Heart right ventricle (tissue), 16 donors: Measurements from ENCODE around the gene AHNAK2. TPM values are rescaled to one million over a fixed set of nuclear protein-coding genes. Genes with fewer than 3 reads are reported as not detected.

Experiments used
- ATAC-seq, 8 donors: fragments of 200-7000 bp; cut with Tn5 transposase; one replicate each; pipeline ENCODE4 v1.9.1; 2020; ENCODE audit warnings: mild to moderate bottlenecking in 8 of 8, moderate library complexity in 8 of 8, moderate number of reproducible peaks in 1 of 8
- DNase-seq, 2 donors: peaks; one replicate each; pipeline ENCODE4 v3.0.0-alpha.2; 2020
- H3K27ac ChIP-seq, 10 donors: fragments of 200-600 bp; sonication (generic) in 2 of 10; one replicate each; pipeline versions ENCODE4 v1.5.0 to v1.8.0; 2020 to 2022; ENCODE audit warnings: mild to moderate bottlenecking in 3 of 10
- H3K27me3 ChIP-seq, 7 donors: fragments of 200-600 bp; one replicate each; pipeline ENCODE4 v1.8.0; 2021 to 2022; ENCODE audit warnings: mild to moderate bottlenecking in 2 of 7
- H3K36me3 ChIP-seq, 9 donors: fragments of 200-600 bp; sonication (generic) in 1 of 9; one replicate each; pipeline versions ENCODE4 v1.5.0 to v1.8.0; 2020 to 2022; ENCODE audit warnings: mild to moderate bottlenecking in 2 of 9
- H3K4me1 ChIP-seq, 9 donors: fragments of 200-600 bp; sonication (generic) in 1 of 9; one replicate each; pipeline versions ENCODE4 v1.5.0 to v1.8.0; 2020 to 2022; ENCODE audit warnings: mild to moderate bottlenecking in 4 of 9
- H3K4me3 ChIP-seq, 10 donors: fragments of 200-600 bp; sonication (generic) in 2 of 10; one replicate each; pipeline versions ENCODE4 v1.5.0 to v1.8.0; 2020 to 2022; ENCODE audit warnings: mild to moderate bottlenecking in 7 of 10, moderate library complexity in 2 of 10
- H3K9me3 ChIP-seq, 11 donors: fragments of 200-600 bp in 10 of 11; sonication (generic) in 2 of 11; one replicate each; pipeline versions ENCODE4 v1.5.0 to v1.8.0; 2013 to 2022; ENCODE audit warnings: mild to moderate bottlenecking in 2 of 11, control low read depth in 1 of 11, moderate library complexity in 1 of 11
- CTCF ChIP-seq, 9 donors: fragments of 200-600 bp; sonication (generic) in 2 of 9; IDR thresholded peaks; one replicate each; pipeline versions ENCODE4 v1.5.0 to v1.8.0; 2021 to 2022; ENCODE audit warnings: antibody characterized with exemption in 9 of 9, mild to moderate bottlenecking in 5 of 9, moderate library complexity in 1 of 9
- WGBS, 2 donors: extraction: QIAGEN DNeasy Blood & Tissue Kit; methylation state at CpG; one replicate each; pipeline ENCODE4 v1.1.7; 2013; ENCODE audit warnings: inconsistent platforms in 1 of 2; 5-methylcytosine and 5-hydroxymethylcytosine counted together
- intact Hi-C, 10 donors: fragments of 100-400 bp; cut with DNase I; formaldehyde crosslinking; loops; one replicate each; pipeline versions ENCODE4 v1.11.1 to v1.14.2; 2022
- polyA plus RNA-seq, 2 donors: library from polyadenylated mRNA; stranded (reverse); fragments of 200-250 nt; gene quantifications; one replicate each; pipeline ENCODE4 v1.2.3, GENCODE V29; 2013
- total RNA-seq, 10 donors: library from RNA; stranded (reverse); fragmentation: NEBNext Ultra II Directional in 3 of 10; extraction: Animal tissue kit (Norgen Biotek cat#: 25700) in 3 of 10; gene quantifications; one replicate each; pipeline versions ENCODE4 v1.2.1 to v1.2.4, GENCODE V29; 2021 to 2023
- donor health status: Arrhythmogenic right ventricular cardiomyopathy.
- donor health status: ischemic (EF 13 %, LVEDD 7.1; RV severe dilation, severe dysfunction).
- donor health status: healthy with polysubstance abuse.
- donor health status: DM: no; HTN: yes; CAD: no.
- donor health status: DM: no; HTN: no; CAD: no.
- donor health status: ischemic (EF 25% LVEDD 6.9; RV normal size, moderate dysfunction).
- donor health status: ischemic (EF 25% LVEDD 5.7; RV mildly dilated, moderate dysfunction).
- donor health status: healthy.
- donor health status: DM: yes; HTN: yes; CAD: no.
- donor health status: Ischemic cardiomyopathy.
- donor health status: ischemic (EF 35%, LVEDD 5.7; RV mildly dilated, moderate dysfunction).
- donor health status: nonischemic (EF 11% LVEDD 7.7; RV severe dilation, severe dysfunction).
- donor health status: DM: yes; HTN: yes; CAD: no.
- donor health status: PGD.
- donor health status: ischemic (EF 29% LVEDD 5.4; RV normal size, mild dysfunction).
- donor health status: nonischemic (EF 23%, LVEDD 6.1; RV moderate dilation, normal function).

The AHNAK2 gene
- total and polyA plus RNA-seq, 12 donors = 1.1 to 29.5 (median 3.1) TPM

GRCh38 chr14:104956290-104956890 lies 21.8 kb downstream of the AHNAK2 start:
- Histone ChIP-seq H3K4me1 (no peaks in the 10 kb centered on the region), H3K9me3 (no peaks in the 10 kb centered on the region), H3K27me3 (peaks cover 0 to 22% (median 7%) of the 10 kb centered on the region in 7 donors), H3K4me3 (no peak overlapping the region), H3K27ac (no peak overlapping the region), H3K36me3 (peaks cover 0 to 12% (median 0%) of the 10 kb centered on the region in 9 donors)
- intact Hi-C loops = no loop called here
- DNase-seq = no peak
- TF ChIP-seq CTCF (IDR thresholded peaks at IDR 0.05) = no peak
- WGBS, 2 donors = 80 to 84% methylated on average over 14 of the region's 14 CpGs
- ATAC-seq = no peak

- DNase-seq = no peak
- no peak for TF ChIP-seq CTCF (IDR thresholded peaks at IDR 0.05)
- no peak for ATAC-seq
Measured at GRCh38 chr14:104955396-104955770, 22.8 kb downstream of the AHNAK2 start.

GRCh38 chr14:104954746-104955395 lies 23.3 kb downstream of the AHNAK2 start:
- Histone ChIP-seq H3K27ac (no peak overlapping the region), H3K4me3 (no peak overlapping the region), H3K9me3 (no peaks in the 10 kb centered on the region), H3K36me3 (peaks cover 0 to 12% (median 0%) of the 10 kb centered on the region in 9 donors), H3K27me3 (peaks cover 0 to 16% (median 7%) of the 10 kb centered on the region in 7 donors), H3K4me1 (no peaks in the 10 kb centered on the region)
- intact Hi-C loops = no loop called here
- ATAC-seq = no peak
- DNase-seq = no peak
- WGBS, 2 donors = 84 to 86% methylated on average over 13 of the region's 13 CpGs
- TF ChIP-seq CTCF (IDR thresholded peaks at IDR 0.05) = no peak

More at GRCh38 chr14:104955396-104955770, 22.8 kb downstream of the AHNAK2 start:
- Histone ChIP-seq H3K4me1 (no peaks in the 10 kb centered on the region), H3K27me3 (peaks cover 0 to 16% (median 7%) of the 10 kb centered on the region in 7 donors), H3K27ac (no peak overlapping the region), H3K9me3 (no peaks in the 10 kb centered on the region), H3K4me3 (no peak overlapping the region), H3K36me3 (peaks cover 0 to 12% (median 0%) of the 10 kb centered on the region in 9 donors)
- 92 to 96% methylated on average over 3 of the region's 3 CpGs for WGBS, 2 donors
- intact Hi-C loops = no loop called here

- H3K4me1 ChIP-seq = no peaks in the 10 kb centered on the region
- ATAC-seq = no peak
- intact Hi-C loops = no loop called here
- peaks cover 0 to 11% (median 7%) of the 10 kb centered on the region in 7 donors for H3K27me3 ChIP-seq
- no peak for TF ChIP-seq CTCF (IDR thresholded peaks at IDR 0.05)
- H3K9me3 ChIP-seq = no peaks in the 10 kb centered on the region
- H3K36me3 ChIP-seq = peaks cover 0 to 12% (median 0%) of the 10 kb centered on the region in 9 donors
- H3K4me3 ChIP-seq = no peak overlapping the region
- no peak overlapping the region for H3K27ac ChIP-seq
- WGBS, 2 donors = 88 to 92% methylated on average over 26 of the region's 26 CpGs
- DNase-seq = no peak
Measured at GRCh38 chr14:104953896-104954656, 24.1 kb downstream of the AHNAK2 start.
